CD4-positive, alpha-beta T cell treated with Interleukin-10 for 1 hour (primary cell): Measurements from ENCODE around the gene VWF.
"Not testable (repeated sequence)": the region's sequence is repeated elsewhere in the genome, so short reads cannot be mapped to it uniquely, and the experiment has no call there.

Source experiments
- DNase-seq: peaks from one replicate; pipeline ENCODE4 v3.0.0-alpha.2; 2020

Gene VWF

DNA sequence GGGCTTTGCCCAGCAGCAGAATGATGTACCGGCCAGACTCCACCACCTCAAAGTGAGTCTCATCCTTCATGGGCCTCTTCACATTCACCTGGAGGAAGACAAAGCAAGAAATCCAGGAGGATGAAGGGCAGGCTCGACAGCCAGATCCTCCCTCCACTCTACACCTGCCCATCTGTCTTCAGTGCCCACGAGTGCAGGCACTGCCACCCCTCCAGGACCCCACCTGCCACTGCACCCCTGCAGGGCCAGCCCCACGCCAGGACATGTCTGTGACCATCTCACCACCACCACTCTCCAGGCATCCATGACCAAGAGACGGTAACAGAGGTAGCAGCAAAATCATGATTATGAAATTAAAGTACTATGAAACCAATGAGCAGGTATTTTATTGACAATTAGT is 95.1 kb downstream of the VWF start:
- no peak for DNase-seq

DNA sequence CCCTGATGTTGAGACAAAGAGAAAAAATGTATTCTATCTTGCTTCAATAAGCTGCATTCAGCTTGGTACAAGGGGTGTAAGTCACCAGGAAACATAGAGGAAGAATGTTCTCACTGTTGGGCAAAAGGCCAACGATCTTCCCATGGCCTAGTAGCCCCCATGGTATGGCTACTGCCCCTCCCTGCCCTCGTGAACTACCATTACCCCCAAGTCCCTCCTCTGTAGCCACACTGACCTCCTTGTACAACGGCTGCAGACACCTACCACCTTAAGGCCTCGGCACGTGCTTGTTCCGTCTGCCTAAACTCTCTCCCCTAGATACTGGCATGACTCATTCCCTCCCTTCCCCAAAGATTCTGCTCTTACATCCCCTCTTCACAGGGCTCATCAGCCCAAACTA is 97.5 kb downstream of the VWF start:
- DNase-seq = no peak

DNA sequence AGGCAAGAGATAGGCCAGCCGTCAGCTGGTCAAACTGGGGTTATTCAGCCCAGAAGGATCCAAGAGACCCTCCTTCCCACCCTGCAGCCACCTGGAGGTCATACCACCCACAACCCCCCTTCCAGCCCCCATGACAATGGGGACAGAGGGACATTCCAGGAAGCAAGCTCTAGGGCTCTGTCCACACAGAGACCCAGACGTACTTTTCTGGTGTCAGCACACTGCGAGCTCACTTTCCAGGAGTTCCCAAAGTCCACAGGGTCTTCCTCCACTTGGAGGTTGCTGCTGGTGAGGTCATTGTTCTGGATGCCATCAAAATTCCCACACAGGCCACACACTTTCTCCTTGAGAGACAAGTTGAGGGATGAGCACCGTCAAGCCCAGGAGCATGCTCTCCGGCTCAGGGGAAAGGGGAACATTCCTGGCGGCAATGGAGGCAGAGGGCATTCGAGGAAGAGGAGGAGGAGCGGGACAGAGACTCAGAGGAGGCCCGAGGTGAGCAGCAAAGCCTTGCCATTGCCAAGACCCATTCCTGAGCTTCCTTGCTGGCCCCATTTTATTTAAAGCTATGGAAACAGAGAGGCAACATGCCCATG is 98.7 kb downstream of the VWF start:
- not testable (repeated sequence) for DNase-seq

DNA sequence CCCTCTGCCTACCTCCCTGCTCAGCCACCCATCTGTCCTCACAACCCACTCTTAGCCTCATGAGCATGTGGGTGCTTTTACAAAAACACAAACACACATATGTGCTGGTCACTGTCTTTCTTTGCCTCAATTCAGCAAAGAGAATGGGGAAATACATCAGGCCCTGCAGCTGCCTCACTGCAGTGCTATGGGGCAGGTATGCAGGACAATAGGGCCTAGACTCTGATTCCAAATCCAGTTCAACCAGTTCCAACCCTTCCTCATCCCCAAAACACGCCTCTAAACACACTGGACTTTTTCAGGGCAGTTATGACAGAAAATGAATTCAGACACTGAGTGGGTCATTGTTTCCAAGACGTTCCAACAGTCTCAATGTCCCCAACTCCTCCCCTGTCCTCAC is 100.4 kb downstream of the VWF start:
- not testable (repeated sequence) for DNase-seq

- no peak for DNase-seq
These were observed 103.5 kb downstream of the VWF start for GRCh38 chr12:6020930-6021329.

- DNase-seq = not testable (repeated sequence)
These were observed 104.0 kb downstream of the VWF start for GRCh38 chr12:6020511-6020910.

DNA sequence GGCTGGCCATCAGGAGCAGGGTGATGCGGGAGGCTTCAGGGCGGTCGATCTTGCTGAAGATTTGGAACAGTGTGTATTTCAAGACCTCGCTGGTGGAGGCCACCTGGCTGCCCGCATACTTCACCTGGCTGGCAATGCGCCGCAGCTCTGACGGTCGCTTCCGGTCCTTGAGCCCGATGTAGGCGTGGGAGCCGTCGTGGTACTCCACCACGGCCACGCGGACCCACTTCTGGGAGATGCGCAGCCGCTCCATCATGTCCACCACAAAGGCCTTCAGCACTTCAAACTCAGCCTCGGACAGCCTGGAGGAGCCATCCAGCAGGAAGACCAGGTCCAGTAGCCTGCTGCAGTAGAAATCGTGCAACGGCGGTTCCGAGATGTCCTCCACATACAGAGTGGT is 105.2 kb downstream of the VWF start:
- not testable (repeated sequence) for DNase-seq

DNA sequence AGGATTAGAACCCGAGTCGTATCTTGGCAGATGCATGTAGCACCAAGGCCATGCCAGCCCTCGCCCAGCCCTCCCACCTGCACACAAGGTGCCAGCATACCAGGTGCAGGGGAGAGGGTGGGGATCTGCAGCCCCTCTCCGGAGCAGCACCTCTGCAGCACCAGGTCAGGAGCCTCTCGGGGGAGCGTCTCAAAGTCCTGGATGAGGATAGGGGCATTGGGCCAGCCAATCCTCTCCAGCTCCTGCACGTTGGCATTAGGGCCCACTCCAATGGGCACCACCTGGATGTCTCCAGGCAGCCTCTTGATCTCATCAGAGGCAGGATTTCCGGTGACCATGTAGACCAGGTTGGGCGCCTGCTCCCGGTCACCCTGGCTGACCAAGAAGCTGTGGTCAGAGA is 106.2 kb downstream of the VWF start:
- no peak for DNase-seq

- DNase-seq = no peak
These were observed 107.7 kb downstream of the VWF start for GRCh38 chr12:6016756-6017155.

DNA sequence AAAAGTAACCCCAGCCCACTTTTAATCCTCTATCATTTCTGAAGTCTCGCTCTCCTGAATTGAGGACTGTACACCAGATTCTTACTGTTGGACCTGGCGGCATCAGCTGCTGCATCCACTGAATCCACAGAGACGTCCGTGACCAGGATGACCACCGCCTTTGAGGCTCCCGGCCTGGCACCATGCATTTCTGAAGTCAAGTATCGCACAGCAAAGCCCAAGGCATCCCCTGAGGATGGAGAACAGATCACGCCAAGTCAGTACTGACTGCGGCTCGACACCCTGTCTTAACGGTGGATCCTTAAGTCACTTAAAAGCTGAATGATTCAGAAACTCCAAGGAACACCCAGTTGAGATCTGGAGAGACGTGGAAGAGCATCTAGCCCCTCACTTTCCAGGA is 108.5 kb downstream of the VWF start:
- not testable (repeated sequence) for DNase-seq

GRCh38 chr12:6015271-6015670 is 109.2 kb downstream of the VWF start:
- not testable (repeated sequence) for DNase-seq

GRCh38 chr12:6010631-6011350 is 113.7 kb downstream of the VWF start:
- not testable (repeated sequence) for DNase-seq

GRCh38 chr12:5997260-5997659 is 127.2 kb downstream of the VWF start:
- no peak for DNase-seq

DNA sequence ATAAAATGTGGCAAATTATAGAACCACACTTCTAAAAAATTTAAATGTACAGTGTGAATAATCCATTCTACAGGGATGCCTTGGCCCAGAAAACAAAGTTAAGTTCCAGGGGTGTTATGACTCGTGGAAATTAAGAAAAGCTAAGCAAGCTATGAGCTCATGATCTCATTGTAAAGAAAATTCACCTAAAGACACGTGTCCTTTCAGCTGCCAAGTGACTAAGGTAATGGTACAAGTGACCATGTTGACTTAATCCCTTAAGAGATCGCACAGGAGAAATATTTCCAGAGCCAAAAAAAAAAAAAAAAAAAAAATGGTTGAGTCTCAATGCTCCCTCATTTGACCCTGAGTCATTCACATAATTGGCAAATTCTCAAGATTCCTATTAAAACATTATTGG is 128.0 kb downstream of the VWF start:
- DNase-seq = no peak

- no peak for DNase-seq
These were observed 134.8 kb downstream of the VWF start for GRCh38 chr12:5989621-5990020.

DNA sequence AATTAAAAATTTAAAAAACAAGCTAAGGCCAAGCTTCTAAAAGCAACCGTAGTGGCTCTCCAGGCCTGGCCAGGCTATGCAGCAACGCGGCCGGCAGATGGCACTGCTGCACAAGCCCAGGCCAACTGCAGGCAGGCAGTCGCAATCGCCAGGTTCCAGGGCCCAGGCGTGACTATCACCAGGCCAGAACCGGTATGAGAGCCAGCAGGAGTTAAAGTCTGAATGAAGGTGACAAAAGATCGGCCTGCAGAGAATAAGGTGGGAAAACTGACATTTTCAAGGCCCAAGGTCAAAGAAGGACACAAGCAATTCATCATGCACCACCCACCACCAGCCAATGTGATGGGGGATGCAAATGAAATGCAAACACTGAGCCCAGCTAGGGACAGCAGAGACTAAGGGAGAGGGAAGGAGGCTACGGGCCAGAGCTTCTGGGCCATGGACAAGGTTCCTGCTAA is 135.8 kb downstream of the VWF start:
- peak; percentile 66 for DNase-seq

GRCh38 chr12:5988088-5988487 is 136.4 kb downstream of the VWF start:
- no peak for DNase-seq

- no peak for DNase-seq
These were observed 136.9 kb downstream of the VWF start for GRCh38 chr12:5987573-5987972.

GRCh38 chr12:5985471-5985870 is 139.0 kb downstream of the VWF start:
- DNase-seq = no peak

DNA sequence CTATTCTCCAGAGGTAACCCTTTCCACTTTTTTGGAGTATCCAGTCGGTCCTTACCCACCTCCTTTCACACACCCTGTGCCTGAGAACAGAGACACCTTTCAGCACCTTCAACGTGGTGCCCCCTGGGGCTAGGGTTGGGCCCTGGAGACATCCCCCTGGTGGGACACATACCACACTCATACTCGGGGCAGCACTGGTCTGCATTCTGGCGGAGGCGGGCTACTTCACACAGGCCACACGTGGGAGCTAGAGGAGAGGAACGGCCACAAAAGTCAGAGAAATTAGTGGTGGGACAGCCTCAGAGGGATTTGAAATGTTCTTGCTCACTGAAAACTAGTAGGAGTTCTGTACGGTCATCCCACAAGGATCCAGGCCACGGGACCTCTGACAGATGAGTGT is 139.6 kb downstream of the VWF start:
- no peak for DNase-seq

DNA sequence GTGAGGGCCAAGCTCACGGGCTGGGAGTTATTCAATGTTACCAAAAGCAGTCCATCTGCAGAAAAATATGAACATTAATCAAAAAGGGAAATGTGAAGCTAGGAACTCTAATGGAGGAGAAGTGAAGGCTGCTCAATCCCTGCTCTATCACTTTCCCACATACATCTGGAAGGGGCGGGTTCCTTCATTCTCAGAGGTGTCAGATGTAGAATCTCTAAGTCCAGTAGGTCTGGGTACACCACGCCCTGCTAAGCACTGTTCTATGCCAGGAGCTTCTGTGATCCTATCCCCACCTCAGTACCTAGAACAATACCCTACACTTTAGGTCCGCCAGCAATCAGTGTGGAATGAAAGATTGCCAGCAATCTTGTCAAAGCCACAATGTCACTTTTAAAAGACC is 142.4 kb downstream of the VWF start:
- DNase-seq = no peak

DNA sequence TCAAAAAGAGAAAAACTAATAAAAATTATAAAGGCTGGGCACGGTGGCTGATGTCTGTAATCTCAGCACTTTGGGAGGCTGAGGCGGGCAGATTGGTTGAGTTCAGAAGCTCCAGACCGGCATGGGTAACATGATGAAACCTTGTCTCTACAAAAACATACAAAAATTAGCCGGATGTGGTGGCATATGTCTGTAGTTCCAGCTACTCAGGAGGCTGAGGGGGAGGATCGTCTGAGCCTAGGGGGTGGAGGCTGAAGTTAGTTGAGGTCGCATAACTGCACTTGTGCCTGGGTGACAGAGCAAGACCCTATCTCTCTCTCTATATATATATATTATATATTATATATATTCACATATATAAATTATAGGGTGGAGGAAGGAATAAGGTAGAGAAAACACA is 146.9 kb downstream of the VWF start:
- DNase-seq = no peak

DNA sequence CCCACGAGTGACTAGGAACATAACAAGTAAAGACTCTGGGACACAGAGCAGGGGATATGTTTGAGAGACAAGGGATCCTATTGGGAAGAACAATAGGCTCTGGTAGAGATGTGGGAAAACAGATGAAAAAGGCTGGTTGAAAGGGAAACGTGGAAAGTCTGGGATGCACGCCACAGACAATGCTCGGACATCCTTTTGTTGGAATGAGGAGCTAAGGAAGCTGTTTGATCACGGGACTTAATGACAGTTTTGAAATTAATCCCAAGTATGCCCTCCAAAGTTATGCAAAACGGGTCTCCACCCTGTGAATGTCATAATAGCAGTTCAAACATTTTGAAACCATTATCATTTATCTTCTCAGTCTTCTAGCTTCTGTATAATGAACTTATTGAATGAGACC is 147.8 kb downstream of the VWF start:
- DNase-seq = no peak

- DNase-seq = no peak
These were observed 148.3 kb downstream of the VWF start for GRCh38 chr12:5976196-5976595.
